ENCODE measurements around the gene VSTM5. TPM values are rescaled to one million over a fixed set of nuclear protein-coding genes. Genes with fewer than 3 reads are reported as not detected.

Gene VSTM5
- total RNA-seq, 1 experiment from 2014 or later: not detected

DNA sequence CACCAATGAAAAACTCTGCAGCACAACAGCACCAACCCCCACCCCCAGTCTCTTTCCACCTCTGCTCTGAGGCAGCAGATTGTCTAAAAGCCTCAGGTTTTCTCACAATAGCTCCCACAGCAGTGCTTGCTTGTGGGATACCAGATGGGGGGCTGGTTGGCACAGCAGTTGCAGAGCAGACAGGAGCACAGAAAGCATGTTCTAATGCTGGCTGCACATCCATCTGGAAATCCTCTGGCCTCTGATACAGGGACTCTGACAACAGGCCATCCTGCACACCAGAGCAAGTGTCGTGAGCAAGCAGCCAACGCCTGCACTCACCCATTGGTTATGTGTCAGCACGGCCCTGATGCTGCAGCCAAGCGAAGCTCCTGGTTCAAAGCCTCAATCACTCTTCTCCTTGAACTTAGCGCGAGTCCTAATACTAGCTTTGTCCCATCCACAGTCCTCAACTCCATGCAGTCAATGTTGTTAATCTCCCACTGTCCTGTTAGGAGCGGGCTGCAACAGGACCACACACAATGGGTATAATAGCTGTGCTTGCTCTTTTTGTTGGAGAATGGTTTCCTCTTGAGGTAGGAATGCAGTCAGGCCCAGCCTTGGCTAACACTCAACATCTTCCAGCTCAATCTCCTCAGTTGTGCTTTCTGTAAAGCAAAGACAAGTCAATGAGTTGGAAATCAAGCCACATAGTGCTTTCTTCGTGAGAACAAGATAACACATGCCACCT lies 30.3 kb downstream of the VSTM5 start:
- Histone ChIP-seq H3K4me1 (ENCODE audit: control insufficient read depth in 1 of 2, insufficient read depth in 2 of 2, low read length in 2 of 2) (no peaks in the 10 kb centered on the region), H3K27me3 (ENCODE audit: insufficient read depth, low read length) (no peaks in the 10 kb centered on the region), H3K9ac (ENCODE audit: low read length) (no peak overlapping the region), H3K4me2 (ENCODE audit: low read length) (no peak overlapping the region), H3K9me3 (ENCODE audit: control insufficient read depth in 1 of 2, insufficient read depth in 1 of 2, low read depth in 1 of 2, low read length in 2 of 2) (no peaks in the 10 kb centered on the region), H3K36me3 (ENCODE audit: control insufficient read depth in 1 of 2, insufficient read depth in 2 of 2, low read length in 2 of 2) (peaks cover 0 to 3% of the 10 kb centered on the region in 2 experiments; a peak in 1 of 4 replicates), H3K9me2 (ENCODE audit: insufficient read depth) (no peaks in the 10 kb centered on the region), H3K79me2 (ENCODE audit: insufficient read depth, low read length) (no peaks in the 10 kb centered on the region), H3K27ac (ENCODE audit: low read depth, low read length) (no peak overlapping the region), H3K4me3 (replicated peaks in 1 of 2; ENCODE audit: low read depth in 1 of 2, low read length in 2 of 2) (no peak overlapping the region), H2AFZ (ENCODE audit: low read depth, low read length, poor library complexity, severe bottlenecking) (no peak overlapping the region), H4K20me1 (ENCODE audit: insufficient read depth) (no peaks in the 10 kb centered on the region)
- TF ChIP-seq SRF (IDR thresholded peaks at IDR 0.05; ENCODE audit: low read depth): no peak
- no peak for TF ChIP-seq ELF1 (IDR thresholded peaks at IDR 0.05; ENCODE audit: borderline replicate concordance, low read depth)
- TF ChIP-seq, protein P1, sequence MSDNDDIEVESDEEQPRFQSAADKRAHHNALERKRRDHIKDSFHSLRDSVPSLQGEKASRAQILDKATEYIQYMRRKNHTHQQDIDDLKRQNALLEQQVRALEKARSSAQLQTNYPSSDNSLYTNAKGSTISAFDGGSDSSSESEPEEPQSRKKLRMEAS (IDR thresholded peaks at IDR 0.05): no peak
- TF ChIP-seq POLR2A (IDR thresholded peaks at IDR 0.05; ENCODE audit: borderline replicate concordance, extremely low read depth, insufficient read depth, insufficient read length): no peak
- TF ChIP-seq, protein P2, sequence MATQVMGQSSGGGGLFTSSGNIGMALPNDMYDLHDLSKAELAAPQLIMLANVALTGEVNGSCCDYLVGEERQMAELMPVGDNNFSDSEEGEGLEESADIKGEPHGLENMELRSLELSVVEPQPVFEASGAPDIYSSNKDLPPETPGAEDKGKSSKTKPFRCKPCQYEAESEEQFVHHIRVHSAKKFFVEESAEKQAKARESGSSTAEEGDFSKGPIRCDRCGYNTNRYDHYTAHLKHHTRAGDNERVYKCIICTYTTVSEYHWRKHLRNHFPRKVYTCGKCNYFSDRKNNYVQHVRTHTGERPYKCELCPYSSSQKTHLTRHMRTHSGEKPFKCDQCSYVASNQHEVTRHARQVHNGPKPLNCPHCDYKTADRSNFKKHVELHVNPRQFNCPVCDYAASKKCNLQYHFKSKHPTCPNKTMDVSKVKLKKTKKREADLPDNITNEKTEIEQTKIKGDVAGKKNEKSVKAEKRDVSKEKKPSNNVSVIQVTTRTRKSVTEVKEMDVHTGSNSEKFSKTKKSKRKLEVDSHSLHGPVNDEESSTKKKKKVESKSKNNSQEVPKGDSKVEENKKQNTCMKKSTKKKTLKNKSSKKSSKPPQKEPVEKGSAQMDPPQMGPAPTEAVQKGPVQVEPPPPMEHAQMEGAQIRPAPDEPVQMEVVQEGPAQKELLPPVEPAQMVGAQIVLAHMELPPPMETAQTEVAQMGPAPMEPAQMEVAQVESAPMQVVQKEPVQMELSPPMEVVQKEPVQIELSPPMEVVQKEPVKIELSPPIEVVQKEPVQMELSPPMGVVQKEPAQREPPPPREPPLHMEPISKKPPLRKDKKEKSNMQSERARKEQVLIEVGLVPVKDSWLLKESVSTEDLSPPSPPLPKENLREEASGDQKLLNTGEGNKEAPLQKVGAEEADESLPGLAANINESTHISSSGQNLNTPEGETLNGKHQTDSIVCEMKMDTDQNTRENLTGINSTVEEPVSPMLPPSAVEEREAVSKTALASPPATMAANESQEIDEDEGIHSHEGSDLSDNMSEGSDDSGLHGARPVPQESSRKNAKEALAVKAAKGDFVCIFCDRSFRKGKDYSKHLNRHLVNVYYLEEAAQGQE (IDR thresholded peaks at IDR 0.05; ENCODE audit: low read depth): no peak
- TF ChIP-seq ZNF274 (IDR thresholded peaks at IDR 0.05; ENCODE audit: low read depth, low read length): no peak
- no peak for TF ChIP-seq EZH2phosphoT487 (IDR thresholded peaks at IDR 0.05; ENCODE audit: borderline replicate concordance)
- ATAC-seq: peak; percentile 13; the same call in 1 of the 2 replicates
- ChIA-PET CTCF (no interaction called here), POLR2A (no interaction called here), RAD21 (ENCODE audit: low non-redundant PET in 1 of 2, low total read pairs in 2 of 2, uncharacterized antibody in 2 of 2, unreplicated experiment in 2 of 2) (no interaction called here)
- DNase-seq (ENCODE audit: low read depth, low spot score): no peak
- intact Hi-C loops (cut with micrococcal nuclease): no loop called here
- BruUV-seq (replicated peaks): no TSS peak

Data from HCT116 (cell line).